ENCODE results near the gene KCTD19.

Gene KCTD19

DNA sequence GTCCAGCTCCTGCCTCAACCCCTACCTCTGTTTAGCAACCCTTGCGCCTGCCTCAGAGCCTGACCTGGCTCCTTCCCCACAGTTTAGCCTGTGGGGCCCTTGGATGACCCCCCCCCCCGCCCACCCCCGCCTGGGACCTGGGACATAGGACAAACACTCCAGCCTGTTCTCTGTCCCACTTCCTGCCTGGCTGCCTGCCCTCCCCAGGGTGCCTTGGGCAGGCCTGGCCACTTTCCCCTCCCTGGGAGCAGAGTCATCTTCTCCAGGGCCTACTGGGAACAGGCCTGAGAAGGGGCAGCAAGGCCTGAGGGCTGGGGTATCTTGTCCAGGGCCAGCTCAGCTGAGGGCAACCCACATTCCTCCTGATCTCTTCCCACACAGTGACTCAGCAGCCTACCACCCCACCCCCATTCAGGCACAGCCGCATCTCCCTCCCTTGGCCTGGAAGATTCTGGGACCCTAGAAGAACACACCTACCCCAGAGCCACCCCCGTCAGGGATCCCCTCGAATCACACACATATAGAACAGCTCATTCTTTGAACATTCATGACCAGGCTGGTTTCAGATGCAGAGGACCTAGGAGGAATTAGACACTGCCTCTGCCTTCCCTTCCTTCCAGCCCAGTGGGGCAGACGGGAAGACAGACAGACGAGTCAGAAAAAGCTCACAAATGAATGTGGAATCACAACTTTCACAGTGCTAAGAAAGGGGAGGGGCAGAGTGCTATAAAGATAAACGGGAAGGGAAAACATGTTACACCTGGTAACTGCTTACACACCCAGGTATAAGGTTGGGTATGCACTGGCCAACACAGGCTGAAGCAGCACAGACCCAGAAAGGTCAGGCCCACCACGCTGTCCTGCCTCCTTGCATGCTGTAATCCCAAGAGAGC is 85.3 kb downstream of the KCTD19 start:
- DNase-seq: no peak

DNA sequence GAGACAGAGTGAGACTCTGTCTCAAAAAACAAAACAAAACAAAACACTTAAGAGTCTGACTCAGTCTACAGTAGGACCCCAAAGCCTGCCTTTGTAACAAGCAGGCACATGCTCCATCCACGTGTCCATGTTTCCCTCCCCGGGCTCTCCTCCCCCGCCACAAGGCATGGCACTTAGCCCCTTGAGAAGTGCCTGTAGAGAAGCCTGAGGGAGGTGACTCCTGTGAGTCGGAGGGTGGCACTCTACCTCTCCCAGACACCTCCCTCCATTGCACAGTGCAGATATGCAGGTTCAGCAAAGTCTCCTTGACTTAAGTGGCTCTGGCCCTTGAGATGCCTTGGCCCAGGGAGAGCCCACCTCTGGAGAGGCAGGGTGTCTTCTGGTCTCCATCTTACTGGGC is 86.0 kb downstream of the KCTD19 start:
- peak; percentile 51 for DNase-seq

Measured in hematopoietic multipotent progenitor cell treated with erythropoietin and hydrocortisone succinate and interleukin-3 and kit ligand, for 8 days (in vitro differentiated cells).